T-cell (primary cell): ENCODE data around the gene NDRG3. TPM values are rescaled to one million over a fixed set of nuclear protein-coding genes. Genes with fewer than 3 reads are reported as not detected.
A peak's percentile ranks its signal among the peaks of the same experiment; 100 is the strongest.

Source experiments
- ATAC-seq, 4 experiments: fragments of 200-7000 bp in 3 of 4; fragments of 150-1000 bp in 1 of 4; cut with Tn5 transposase; replicated peaks in 1 of 4; 1 replicate in 3 of 4; 2 replicates in 1 of 4; pipeline ENCODE4 v1.10.0; 2021; ENCODE audit warnings: moderate library complexity in 3 of 4, mild to moderate bottlenecking in 2 of 4, moderate number of reproducible peaks in 1 of 4
- CTCF ChIA-PET, 2 donors: fragments of 300-600 bp; sonication (Branson Sonifier 250); formaldehyde crosslinking; loops; one replicate each; lab custom pipeline; 2022; ENCODE audit warnings: antibody characterized with exemption in 2 of 2; lab: Charles Lee
- POLR2A ChIA-PET, 2 donors: fragments of 300-600 bp; sonication (Branson Sonifier 250); formaldehyde crosslinking; loops; one replicate each; lab custom pipeline; 2022; ENCODE audit warnings: antibody characterized with exemption in 2 of 2; lab: Charles Lee
- DNase-seq, 35 experiments: peaks; one replicate each; pipeline versions ENCODE4 v3.0.0 to v3.0.0-alpha.2; 2013 to 2023
- H3K27ac ChIP-seq: one replicate; pipeline ENCODE4 v1.5.1; 2013; ENCODE audit warnings: low read length
- H3K27me3 ChIP-seq, 2 experiments: replicated peaks in 1 of 2; 1 replicate in 1 of 2; 2 replicates in 1 of 2; pipeline versions ENCODE4 v1.6.1 to v1.7.0; 2013; ENCODE audit warnings: low read length in 1 of 2, mixed read lengths in 1 of 2; ENCODE audit not compliant: control insufficient read depth in 2 of 2, insufficient read depth in 2 of 2; ENCODE audit errors: extremely low read depth in 1 of 2
- H3K36me3 ChIP-seq, 2 donors: 1 replicate in 1 of 2; 2 replicates in 1 of 2; pipeline versions ENCODE4 v1.6.1 to v1.7.0; 2013; ENCODE audit warnings: low read length in 1 of 2; ENCODE audit not compliant: control insufficient read depth in 2 of 2, insufficient read depth in 1 of 2; ENCODE audit errors: extremely low read depth in 1 of 2
- H3K4me1 ChIP-seq, 2 experiments: 1 replicate in 1 of 2; 2 replicates in 1 of 2; pipeline versions ENCODE4 v1.6.1 to v1.7.0; 2013; ENCODE audit warnings: low read length in 2 of 2, mixed read lengths in 1 of 2; ENCODE audit not compliant: insufficient read depth in 2 of 2, control insufficient read depth in 1 of 2; ENCODE audit errors: extremely low read depth in 1 of 2
- H3K4me3 ChIP-seq, 2 donors: 1 replicate in 1 of 2; 2 replicates in 1 of 2; pipeline versions ENCODE4 v1.5.1 to v1.7.0; 2013; ENCODE audit warnings: mild to moderate bottlenecking in 2 of 2, low read length in 1 of 2, moderate library complexity in 1 of 2; ENCODE audit not compliant: control insufficient read depth in 1 of 2; ENCODE audit errors: extremely low read depth in 1 of 2
- H3K9me3 ChIP-seq: 2 replicates; pipeline ENCODE4 v1.7.0; 2013
- H3K27ac Mint-ChIP-seq, 2 donors: one replicate each; pipeline ENCODE4 v1.8.0; 2020 to 2021; ENCODE audit warnings: mild to moderate bottlenecking in 2 of 2, mixed read lengths in 2 of 2
- H3K27me3 Mint-ChIP-seq, 2 donors: one replicate each; pipeline ENCODE4 v1.8.0; 2021 to 2022; ENCODE audit warnings: mixed read lengths in 2 of 2
- H3K36me3 Mint-ChIP-seq: one replicate; pipeline ENCODE4 v1.8.0; 2021; ENCODE audit warnings: mixed read lengths
- H3K4me1 Mint-ChIP-seq, 3 donors: one replicate each; pipeline ENCODE4 v1.8.0; 2020 to 2022; ENCODE audit warnings: mixed read lengths in 3 of 3, mild to moderate bottlenecking in 1 of 3
- H3K4me3 Mint-ChIP-seq, 3 donors: one replicate each; pipeline ENCODE4 v1.8.0; 2020 to 2022; ENCODE audit warnings: mild to moderate bottlenecking in 3 of 3, mixed read lengths in 3 of 3, moderate library complexity in 3 of 3
- H3K9me3 Mint-ChIP-seq, 3 donors: one replicate each; pipeline ENCODE4 v1.8.0; 2020 to 2022; ENCODE audit warnings: mixed read lengths in 3 of 3
- WGBS: methylation state at CpG from one replicate; pipeline ENCODE4 v1.1.5; 2013; ENCODE audit warnings: missing lambda C conversion rate; ENCODE audit not compliant: insufficient coverage; 5-methylcytosine and 5-hydroxymethylcytosine counted together
- total RNA-seq, 35 experiments: library from RNA in 6 of 35; stranded (reverse) in 6 of 35; fragments of 120-200 nt in 1 of 35; gene quantifications; one replicate each; pipeline versions ENCODE4 v1.2.1 to v1.2.4 and lab custom pipeline; 2013 to 2026

Gene NDRG3
- total RNA-seq, 5 donors from 2014 or later (not counting 1 experiment from before 2014, with no cell fraction given) = 25.8 to 29.5 (median 28.3) TPM

DNA sequence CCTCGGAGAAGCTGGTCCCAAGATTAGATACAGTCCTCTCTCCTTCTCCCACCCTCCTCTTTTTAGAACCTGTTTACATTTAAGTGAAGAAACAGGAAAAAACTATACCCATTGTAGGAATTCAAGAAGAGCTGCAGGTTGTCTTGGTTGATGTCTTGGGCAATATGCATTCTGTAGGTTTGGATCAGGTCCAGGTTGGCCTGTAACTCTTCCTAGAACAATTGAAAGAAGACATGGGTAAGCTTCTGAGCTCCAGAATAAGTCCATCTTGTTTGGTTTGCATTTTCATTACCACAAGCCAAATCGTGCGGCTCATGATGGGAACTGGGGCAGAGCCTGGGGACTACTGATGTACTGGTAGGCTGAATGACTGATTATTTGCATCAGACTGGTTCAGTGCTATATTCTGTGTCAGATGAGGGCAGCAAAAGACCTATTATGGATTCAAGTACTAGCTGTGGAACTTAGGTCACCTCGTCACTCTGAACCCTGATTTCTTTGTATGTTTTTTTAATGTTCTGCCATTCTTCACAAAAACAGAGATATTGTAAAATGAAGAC is 79.6 kb downstream of the NDRG3 start:
- POLR2A ChIA-PET = interaction anchor here in 1 of 2 donors (0.5 kb wide), 1 partner anchor 131 kb away, joined by 6 read pairs; no protein-coding TSS in a partner anchor
- no peak overlapping the region for H3K27ac Mint-ChIP-seq

GRCh38 chr20:36663031-36663430 is 82.9 kb downstream of the NDRG3 start:
- POLR2A ChIA-PET = no interaction called here
- Histone ChIP-seq H3K9me3 (no peaks in the 10 kb centered on the region), H3K27me3 (no peaks in the 10 kb centered on the region), H3K27ac (no peak overlapping the region), H3K4me1 (peaks cover 7 to 10% of the 10 kb centered on the region in 2 experiments), H3K36me3 (peaks cover 0 to 16% of the 10 kb centered on the region in 2 donors), H3K4me3 (no peak overlapping the region)
- Mint-ChIP-seq H3K9me3 (no peaks in the 10 kb centered on the region), H3K36me3 (peaks cover 28% of the 10 kb centered on the region), H3K4me3 (no peak overlapping the region), H3K4me1 (peaks cover 11 to 12% (median 12%) of the 10 kb centered on the region in 3 donors), H3K27me3 (no peaks in the 10 kb centered on the region), H3K27ac (no peak overlapping the region)
- DNase-seq (no peak), ATAC-seq (no peak)
- CTCF ChIA-PET = no interaction called here
- no CpG with 5 or more reads among the region's 2 CpGs for WGBS

More for the DNA sequence above, 79.6 kb downstream of the NDRG3 start:
- no peaks in the 10 kb centered on the region for H3K4me1 ChIP-seq
- peak in 1 of 35 experiments; percentile 41 for DNase-seq
- Mint-ChIP-seq H3K4me3 (no peak overlapping the region), H3K36me3 (peaks cover 28% of the 10 kb centered on the region), H3K4me1 (no peaks in the 10 kb centered on the region), H3K9me3 (no peaks in the 10 kb centered on the region), H3K27me3 (no peaks in the 10 kb centered on the region)
- ATAC-seq = peak in 1 of 4 experiments; percentile 52
- CTCF ChIA-PET = interaction anchor here (0.8 to 2.0 kb wide), 3 partner anchors 85 to 142 kb away, joined by 3 to 9 read pairs (median 3); no protein-coding TSS in a partner anchor
- no peak overlapping the region for H3K27ac ChIP-seq
- peaks cover 8 to 22% of the 10 kb centered on the region in 2 donors for H3K36me3 ChIP-seq
- H3K9me3 ChIP-seq = no peaks in the 10 kb centered on the region
- no peak overlapping the region for H3K4me3 ChIP-seq
- 90% methylated on average over 2 of the region's 4 CpGs for WGBS
- no peaks in the 10 kb centered on the region for H3K27me3 ChIP-seq

GRCh38 chr20:36658300-36658699 is 87.6 kb downstream of the NDRG3 start:
- Histone ChIP-seq H3K27me3 (no peaks in the 10 kb centered on the region), H3K36me3 (peaks cover 0 to 10% of the 10 kb centered on the region in 2 donors), H3K9me3 (no peaks in the 10 kb centered on the region), H3K27ac (no peak overlapping the region), H3K4me1 (peaks cover 10 to 11% of the 10 kb centered on the region in 2 experiments), H3K4me3 (peak overlapping the region in 1 of 2 donors; percentile 8)
- Mint-ChIP-seq H3K36me3 (peaks cover 24% of the 10 kb centered on the region), H3K27ac (peak overlapping the region; percentile 7 to 60), H3K4me1 (peaks cover 18 to 23% (median 22%) of the 10 kb centered on the region in 3 donors), H3K9me3 (no peaks in the 10 kb centered on the region), H3K4me3 (peak overlapping the region; percentile 41 to 67 (median 43)), H3K27me3 (no peaks in the 10 kb centered on the region)
- WGBS = no CpG with 5 or more reads among the region's 3 CpGs
- DNase-seq = peak in 1 of 35 experiments; percentile 54
- CTCF ChIA-PET = interaction anchor here in 1 of 2 donors (0.6 to 1.2 kb wide), 2 partner anchors 13 to 34 kb away, joined by 3 read pairs; no protein-coding TSS in a partner anchor
- ATAC-seq = peak; percentile 64 to 90 (median 83)
- POLR2A ChIA-PET = interaction anchor here in 1 of 2 donors (0.6 kb wide), 1 partner anchor 11 kb away, joined by 11 read pairs; no protein-coding TSS in a partner anchor

DNA sequence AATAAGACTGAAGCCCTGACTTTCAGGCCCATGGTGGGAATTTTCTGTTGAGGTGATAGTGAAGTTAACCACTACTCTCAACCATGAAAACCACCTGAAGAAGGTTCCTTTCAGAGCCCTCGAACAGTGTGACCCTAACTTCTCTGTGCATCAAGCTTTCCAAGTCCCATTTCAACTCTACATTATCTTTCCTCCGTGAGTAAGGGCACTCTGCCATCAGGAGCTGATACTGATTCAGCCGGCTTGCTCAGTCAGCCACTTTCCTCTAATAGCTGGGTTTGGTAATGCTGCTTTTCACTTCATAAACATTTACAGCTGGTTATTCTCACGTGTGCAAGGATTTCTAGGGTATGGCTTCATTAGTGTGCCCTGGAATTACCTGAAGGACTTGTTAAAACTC is 89.2 kb downstream of the NDRG3 start:
- H3K36me3 Mint-ChIP-seq = peaks cover 36% of the 10 kb centered on the region
- ChIA-PET POLR2A (interaction anchor here (0.6 kb wide), 2 partner anchors 587 to 1379 kb away, joined by 3 read pairs; partner anchors contain the start of gene MMP24OS (in 1 of the 2)), CTCF (interaction anchor here in 1 of 2 donors (0.7 kb wide), 1 partner anchor 51 kb away, joined by 7 read pairs; no protein-coding TSS in a partner anchor)
- H3K4me3 Mint-ChIP-seq = no peak overlapping the region
- 93% methylated on average over 3 of the region's 4 CpGs for WGBS
- DNase-seq (no peak), ATAC-seq (no peak)
- H3K9me3 ChIP-seq = no peaks in the 10 kb centered on the region
- H3K9me3 Mint-ChIP-seq = no peaks in the 10 kb centered on the region
- H3K27me3 ChIP-seq = no peaks in the 10 kb centered on the region
- peaks cover 18 to 23% (median 22%) of the 10 kb centered on the region in 3 donors for H3K4me1 Mint-ChIP-seq
- peaks cover 0 to 17% of the 10 kb centered on the region in 2 donors for H3K36me3 ChIP-seq
- H3K27ac ChIP-seq = no peak overlapping the region
- H3K4me1 ChIP-seq = peaks cover 10 to 11% of the 10 kb centered on the region in 2 experiments
- no peaks in the 10 kb centered on the region for H3K27me3 Mint-ChIP-seq
- H3K27ac Mint-ChIP-seq = no peak overlapping the region
- H3K4me3 ChIP-seq = no peak overlapping the region

- CTCF ChIA-PET = interaction anchor here in 1 of 2 donors (0.5 kb wide), 1 partner anchor 33 kb away, joined by 3 read pairs; no protein-coding TSS in a partner anchor
- 100% methylated on average over 2 of the region's 3 CpGs for WGBS
Observed at GRCh38 chr20:36655004-36655403, 90.9 kb downstream of the NDRG3 start.

DNA sequence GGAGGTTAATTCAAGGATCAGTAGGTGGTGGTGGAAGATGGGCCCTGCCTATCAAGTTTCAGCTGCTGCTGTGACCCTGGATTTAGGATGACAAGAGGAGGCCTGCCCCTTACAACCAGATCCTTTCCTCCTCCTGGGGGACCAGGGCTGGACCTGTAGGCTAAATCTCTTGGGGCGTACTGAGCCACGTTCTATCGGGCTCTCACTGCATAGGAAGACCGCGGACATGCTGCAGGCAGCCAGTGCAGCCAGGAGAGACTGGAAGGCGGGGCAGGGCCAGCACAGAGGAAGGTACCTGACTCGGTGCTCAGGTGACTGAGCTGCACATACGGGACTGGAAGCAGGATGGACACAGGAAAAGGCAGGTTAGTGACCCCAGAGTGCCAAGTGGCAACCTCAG is 91.4 kb downstream of the NDRG3 start:
- WGBS = 98% methylated on average over 8 of the region's 8 CpGs
- Histone ChIP-seq H3K27ac (no peak overlapping the region), H3K27me3 (no peaks in the 10 kb centered on the region), H3K4me3 (no peak overlapping the region), H3K9me3 (no peaks in the 10 kb centered on the region), H3K36me3 (peaks cover 2 to 17% of the 10 kb centered on the region in 2 donors), H3K4me1 (peaks cover 10 to 11% of the 10 kb centered on the region in 2 experiments)
- no peak for DNase-seq
- Mint-ChIP-seq H3K36me3 (peaks cover 30% of the 10 kb centered on the region), H3K27ac (no peak overlapping the region), H3K9me3 (no peaks in the 10 kb centered on the region), H3K4me3 (no peak overlapping the region), H3K4me1 (peaks cover 18 to 23% (median 22%) of the 10 kb centered on the region in 3 donors), H3K27me3 (no peaks in the 10 kb centered on the region)
- no peak for ATAC-seq
- POLR2A ChIA-PET = no interaction called here
- CTCF ChIA-PET = interaction anchor here in 1 of 2 donors (0.5 kb wide), 1 partner anchor 33 kb away, joined by 3 read pairs; no protein-coding TSS in a partner anchor

More at GRCh38 chr20:36655004-36655403, 90.9 kb downstream of the NDRG3 start:
- H3K36me3 Mint-ChIP-seq = peaks cover 31% of the 10 kb centered on the region
- peaks cover 10 to 11% of the 10 kb centered on the region in 2 experiments for H3K4me1 ChIP-seq
- H3K4me3 Mint-ChIP-seq = no peak overlapping the region
- no peaks in the 10 kb centered on the region for H3K9me3 Mint-ChIP-seq
- POLR2A ChIA-PET = no interaction called here
- no peak overlapping the region for H3K4me3 ChIP-seq
- H3K27me3 Mint-ChIP-seq = no peaks in the 10 kb centered on the region
- DNase-seq (no peak), ATAC-seq (no peak)
- H3K27ac ChIP-seq = no peak overlapping the region
- H3K4me1 Mint-ChIP-seq = peaks cover 18 to 23% (median 22%) of the 10 kb centered on the region in 3 donors
- no peaks in the 10 kb centered on the region for H3K27me3 ChIP-seq
- H3K9me3 ChIP-seq = no peaks in the 10 kb centered on the region
- peaks cover 2 to 17% of the 10 kb centered on the region in 2 donors for H3K36me3 ChIP-seq
- H3K27ac Mint-ChIP-seq = no peak overlapping the region
